Neuronal stem cell (in vitro differentiated cells): ENCODE results near the gene ASPHD1.

Experiments used
- DNase-seq: peaks from one replicate; pipeline ENCODE4 v3.0.0-alpha.2; 2013; ENCODE audit warnings: low spot score
- H2AFZ ChIP-seq: one replicate; pipeline ENCODE4 v1.6.1; 2013; ENCODE audit warnings: mild to moderate bottlenecking, low read length, inconsistent platforms
- H2AK5ac ChIP-seq: 2 replicates; pipeline ENCODE4 v1.6.1; 2013; ENCODE audit warnings: low read depth, mild to moderate bottlenecking, inconsistent platforms, low read length, moderate library complexity, mixed read lengths
- H2BK120ac ChIP-seq: 2 replicates; pipeline ENCODE4 v1.6.1; 2013; ENCODE audit warnings: low read depth, mild to moderate bottlenecking, inconsistent platforms, low read length, moderate library complexity, mixed read lengths
- H2BK12ac ChIP-seq: one replicate; pipeline ENCODE4 v1.6.1; 2013; ENCODE audit warnings: low read length, inconsistent platforms
- H2BK15ac ChIP-seq: 2 replicates; pipeline ENCODE4 v1.6.1; 2013; ENCODE audit warnings: mild to moderate bottlenecking, low read length, inconsistent platforms, mixed read lengths
- H2BK5ac ChIP-seq: one replicate; pipeline ENCODE4 v1.6.1; 2013; ENCODE audit warnings: inconsistent platforms, mild to moderate bottlenecking, low read length, moderate library complexity
- H3K14ac ChIP-seq: one replicate; pipeline ENCODE4 v1.6.1; 2013; ENCODE audit warnings: low read length, inconsistent platforms
- H3K18ac ChIP-seq: 2 replicates; pipeline ENCODE4 v1.6.1; 2013; ENCODE audit warnings: low read length, inconsistent platforms
- H3K23ac ChIP-seq: 2 replicates; pipeline ENCODE4 v1.6.1; 2013; ENCODE audit warnings: low read depth, mild to moderate bottlenecking, mixed read lengths, low read length, inconsistent platforms; ENCODE audit not compliant: poor library complexity
- H3K27ac ChIP-seq: replicated peaks from 3 replicates; pipeline ENCODE4 v1.5.1; 2013; ENCODE audit warnings: low read length, inconsistent platforms
- H3K27me3 ChIP-seq, 3 experiments: 2 replicates each; pipeline ENCODE4 v1.6.1; 2013; ENCODE audit warnings: low read length in 3 of 3, mild to moderate bottlenecking in 2 of 3, inconsistent platforms in 1 of 3, low read depth in 1 of 3, mixed read lengths in 1 of 3, moderate library complexity in 1 of 3; ENCODE audit not compliant: control insufficient read depth in 3 of 3, insufficient read depth in 3 of 3
- H3K36me3 ChIP-seq, 2 donors: replicated peaks in 1 of 2; 2 replicates each; pipeline ENCODE4 v1.6.1; 2013; ENCODE audit warnings: low read length in 2 of 2; ENCODE audit not compliant: control insufficient read depth in 2 of 2, insufficient read depth in 2 of 2
- H3K4ac ChIP-seq: 2 replicates; pipeline ENCODE4 v1.6.1; 2013; ENCODE audit warnings: inconsistent platforms, mild to moderate bottlenecking, low read length, moderate library complexity
- H3K4me1 ChIP-seq, 2 donors: 1 replicate in 1 of 2; 2 replicates in 1 of 2; pipeline ENCODE4 v1.6.1; 2013; ENCODE audit warnings: low read length in 2 of 2, low read depth in 1 of 2; ENCODE audit not compliant: control insufficient read depth in 2 of 2, insufficient read depth in 1 of 2
- H3K4me2 ChIP-seq: one replicate; pipeline ENCODE4 v1.6.1; 2013; ENCODE audit warnings: mild to moderate bottlenecking, low read length, inconsistent platforms; ENCODE audit not compliant: insufficient read depth, poor library complexity, severe bottlenecking
- H3K4me3 ChIP-seq, 2 donors: 2 replicates each; pipeline ENCODE4 v1.5.1; 2013; ENCODE audit warnings: low read length in 2 of 2, mild to moderate bottlenecking in 2 of 2, inconsistent platforms in 1 of 2, moderate library complexity in 1 of 2
- H3K79me1 ChIP-seq: one replicate; pipeline ENCODE4 v1.6.1; 2013; ENCODE audit warnings: low read depth, mild to moderate bottlenecking, inconsistent platforms, low read length, moderate library complexity
- H3K9ac ChIP-seq: one replicate; pipeline ENCODE4 v1.6.1; 2013; ENCODE audit warnings: mild to moderate bottlenecking, low read depth, low read length, inconsistent platforms; ENCODE audit not compliant: poor library complexity
- H3K9me3 ChIP-seq, 2 donors: replicated peaks in 1 of 2; 2 replicates each; pipeline versions ENCODE3 to v1.6.1; 2013; ENCODE audit warnings: low read length in 2 of 2, mild to moderate bottlenecking in 2 of 2, inconsistent platforms in 1 of 2, low read depth in 1 of 2, mixed read lengths in 1 of 2, moderate library complexity in 1 of 2; ENCODE audit not compliant: control insufficient read depth in 2 of 2, insufficient read depth in 1 of 2
- H4K8ac ChIP-seq: one replicate; pipeline ENCODE4 v1.6.1; 2013; ENCODE audit warnings: low read depth, mild to moderate bottlenecking, inconsistent platforms, low read length, moderate library complexity
- H4K91ac ChIP-seq: one replicate; pipeline ENCODE4 v1.6.1; 2013; ENCODE audit warnings: low read length, low read depth, mild to moderate bottlenecking, inconsistent platforms; ENCODE audit not compliant: poor library complexity
- WGBS, 2 donors: extraction: QIAGEN DNeasy Blood & Tissue Kit; methylation state at CpG; one replicate each; pipeline ENCODE4 v1.1.7; 2013; ENCODE audit warnings: missing lambda C conversion rate in 2 of 2, mixed read lengths in 1 of 2; ENCODE audit not compliant: insufficient read length in 2 of 2, insufficient replicate concordance in 1 of 2; ENCODE audit errors: extremely low coverage in 2 of 2; 5-methylcytosine and 5-hydroxymethylcytosine counted together

ASPHD1 gene

GRCh38 chr16:29943846-29944799 is 43.8 kb downstream of the ASPHD1 start:
- no peak overlapping the region for H2AK5ac ChIP-seq
- H2BK120ac ChIP-seq, result no peak overlapping the region
- H3K4ac ChIP-seq, result no peak overlapping the region
- H3K27me3 ChIP-seq, result no peaks in the 10 kb centered on the region
- peak overlapping the region; percentile 36 for H3K27ac ChIP-seq
- H2AFZ ChIP-seq, result no peak overlapping the region
- no peak overlapping the region for H2BK5ac ChIP-seq
- peaks cover 0 to 4% of the 10 kb centered on the region in 2 donors for H3K9me3 ChIP-seq
- no peak overlapping the region for H3K4me2 ChIP-seq
- no peak overlapping the region for H3K4me3 ChIP-seq
- no peaks in the 10 kb centered on the region for H3K79me1 ChIP-seq
- peaks cover 4 to 7% of the 10 kb centered on the region in 2 donors for H3K4me1 ChIP-seq
- WGBS, 2 donors, result no CpG with 5 or more reads among the region's 11 CpGs
- no peak overlapping the region for H2BK15ac ChIP-seq
- H2BK12ac ChIP-seq, result no peak overlapping the region
- no peak overlapping the region for H3K23ac ChIP-seq
- H4K91ac ChIP-seq, result no peak overlapping the region
- no peak overlapping the region for H3K14ac ChIP-seq
- H3K9ac ChIP-seq, result no peak overlapping the region
- peak overlapping the region; percentile 48 for H3K18ac ChIP-seq
- H3K36me3 ChIP-seq, result peaks cover 0 to 3% of the 10 kb centered on the region in 2 donors
- H4K8ac ChIP-seq, result peak overlapping the region; percentile 48
- DNase-seq, result no peak

DNA sequence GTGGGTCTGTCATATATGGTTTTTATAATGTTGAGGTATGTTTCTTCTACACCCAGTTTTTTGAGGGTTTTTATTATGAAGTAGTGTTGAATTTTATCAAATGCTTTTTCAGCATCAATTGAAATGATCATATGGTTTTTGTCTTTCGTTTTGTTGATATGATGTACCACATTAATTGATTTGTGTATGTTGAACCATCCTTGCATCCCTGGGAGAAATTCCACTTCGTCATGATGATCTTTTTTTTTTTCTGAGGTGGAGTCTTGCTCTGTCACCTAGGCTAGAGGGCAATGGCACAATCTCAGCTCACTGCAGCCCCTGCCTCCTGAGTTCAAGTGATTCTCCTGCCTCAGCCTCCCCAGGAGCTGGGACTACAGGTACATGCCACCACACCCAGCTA is 47.6 kb downstream of the ASPHD1 start:
- Histone ChIP-seq H3K9me3 (peaks cover 0 to 3% of the 10 kb centered on the region in 2 donors), H2BK5ac (no peak overlapping the region), H4K91ac (no peak overlapping the region), H2BK15ac (no peak overlapping the region), H3K18ac (no peak overlapping the region), H3K36me3 (peaks cover 0 to 3% of the 10 kb centered on the region in 2 donors), H3K27ac (no peak overlapping the region), H2AFZ (no peak overlapping the region), H3K14ac (no peak overlapping the region), H3K9ac (no peak overlapping the region), H2BK12ac (no peak overlapping the region), H3K79me1 (no peaks in the 10 kb centered on the region), H3K27me3 (no peaks in the 10 kb centered on the region), H3K23ac (no peak overlapping the region), H3K4ac (no peak overlapping the region), H3K4me2 (no peak overlapping the region), H2BK120ac (no peak overlapping the region), H3K4me1 (peaks cover 0 to 7% of the 10 kb centered on the region in 2 donors), H4K8ac (no peak overlapping the region), H3K4me3 (no peak overlapping the region), H2AK5ac (no peak overlapping the region)
- WGBS, 2 donors, result no CpG with 5 or more reads among the region's 2 CpGs
- no peak for DNase-seq

GRCh38 chr16:29950806-29951461 is 50.6 kb downstream of the ASPHD1 start:
- H3K23ac ChIP-seq, result no peak overlapping the region
- no peak overlapping the region for H2BK12ac ChIP-seq
- no peak overlapping the region for H4K91ac ChIP-seq
- no peak overlapping the region for H2AK5ac ChIP-seq
- no peak overlapping the region for H3K4me2 ChIP-seq
- H3K27ac ChIP-seq, result no peak overlapping the region
- no peaks in the 10 kb centered on the region for H3K4me1 ChIP-seq
- no CpG with 5 or more reads among the region's 4 CpGs for WGBS, 2 donors
- H3K79me1 ChIP-seq, result no peaks in the 10 kb centered on the region
- no peak overlapping the region for H2AFZ ChIP-seq
- H2BK15ac ChIP-seq, result no peak overlapping the region
- H3K9ac ChIP-seq, result no peak overlapping the region
- no peak overlapping the region for H3K18ac ChIP-seq
- no peaks in the 10 kb centered on the region for H3K27me3 ChIP-seq
- H3K36me3 ChIP-seq, result no peaks in the 10 kb centered on the region
- no peak overlapping the region for H3K14ac ChIP-seq
- no peak overlapping the region for H2BK120ac ChIP-seq
- peaks cover 0 to 3% of the 10 kb centered on the region in 2 donors for H3K9me3 ChIP-seq
- no peak overlapping the region for H3K4me3 ChIP-seq
- H4K8ac ChIP-seq, result no peak overlapping the region
- H3K4ac ChIP-seq, result no peak overlapping the region
- no peak overlapping the region for H2BK5ac ChIP-seq
- no peak for DNase-seq
